Uterus (tissue), 4 donors: ENCODE results near the gene PROB1. TPM values are rescaled to one million over a fixed set of nuclear protein-coding genes. Genes with fewer than 3 reads are reported as not detected.
A peak's percentile ranks its signal among the peaks of the same experiment; 100 is the strongest.

Source experiments
- DNase-seq, 2 donors: peaks; one replicate each; pipeline ENCODE4 v3.0.0-alpha.2; 2019 to 2020
- H3K27ac ChIP-seq, 2 donors: fragments of 200-600 bp; sonication (generic); 1 replicate in 1 of 2; 2 replicates in 1 of 2; pipeline ENCODE4 v1.5.1; 2016 to 2018
- H3K27me3 ChIP-seq, 2 donors: fragments of 200-600 bp; sonication (generic); one replicate each; pipeline ENCODE4 v1.5.1; 2018 to 2019; ENCODE audit warnings: control low read depth in 1 of 2
- H3K36me3 ChIP-seq, 2 donors: fragments of 200-600 bp; sonication (generic); one replicate each; pipeline ENCODE4 v1.5.1; 2019; ENCODE audit warnings: control low read depth in 1 of 2
- H3K4me1 ChIP-seq, 2 donors: fragments of 200-600 bp; sonication (generic); one replicate each; pipeline ENCODE4 v1.5.1; 2018 to 2019; ENCODE audit warnings: control low read depth in 1 of 2
- H3K4me3 ChIP-seq, 2 donors: fragments of 200-600 bp; sonication (generic); 1 replicate in 1 of 2; 2 replicates in 1 of 2; pipeline ENCODE4 v1.5.1; 2018 to 2019; ENCODE audit warnings: mild to moderate bottlenecking in 1 of 2
- H3K9me3 ChIP-seq, 2 donors: fragments of 200-600 bp; sonication (generic); one replicate each; pipeline ENCODE4 v1.5.1; 2019; ENCODE audit warnings: control low read depth in 1 of 2
- POLR2A ChIP-seq, 2 donors: fragments of 450-650 bp; IDR thresholded peaks; one replicate each; pipeline ENCODE4 v1.6.1; 2016; ENCODE audit warnings: antibody characterized with exemption in 2 of 2, mild to moderate bottlenecking in 1 of 2, moderate library complexity in 1 of 2
- intact Hi-C: fragments of 100-400 bp; cut with DNase I; formaldehyde crosslinking; loops from one replicate; pipeline ENCODE4 v1.15.1; 2023; ENCODE audit warnings: low total_unique reads
- total RNA-seq, 4 donors: library from RNA; depleted of rRNA in 3 of 4; stranded (reverse); fragments of >200 nt in 3 of 4; gene quantifications; one replicate each; pipeline versions ENCODE4 v1.1.0 to v1.2.4, GENCODE V29; 2014 to 2023
- TF ChIP-seq, protein P1 (sequence below), 4 experiments: fragments of 200-600 bp in 2 of 4; fragments of 450-650 bp in 2 of 4; sonication (generic) in 2 of 4; IDR thresholded peaks; one replicate each; pipeline ENCODE4 v1.5.1; 2016 to 2019; ENCODE audit warnings: antibody characterized with exemption in 4 of 4, mild to moderate bottlenecking in 2 of 4, moderate library complexity in 1 of 4
- donor health status: DM: yes; HTN: yes; CAD: no.

PROB1 gene
- total RNA-seq, 4 donors from 2014 or later = 1.5 to 8.3 (median 1.7) TPM; not detected in 1

- H3K4me3 ChIP-seq = no peak overlapping the region
- H3K36me3 ChIP-seq = no peaks in the 10 kb centered on the region
- H3K27ac ChIP-seq = no peak overlapping the region
- peak; percentile 4 to 10 for DNase-seq
- TF ChIP-seq, protein P1, sequence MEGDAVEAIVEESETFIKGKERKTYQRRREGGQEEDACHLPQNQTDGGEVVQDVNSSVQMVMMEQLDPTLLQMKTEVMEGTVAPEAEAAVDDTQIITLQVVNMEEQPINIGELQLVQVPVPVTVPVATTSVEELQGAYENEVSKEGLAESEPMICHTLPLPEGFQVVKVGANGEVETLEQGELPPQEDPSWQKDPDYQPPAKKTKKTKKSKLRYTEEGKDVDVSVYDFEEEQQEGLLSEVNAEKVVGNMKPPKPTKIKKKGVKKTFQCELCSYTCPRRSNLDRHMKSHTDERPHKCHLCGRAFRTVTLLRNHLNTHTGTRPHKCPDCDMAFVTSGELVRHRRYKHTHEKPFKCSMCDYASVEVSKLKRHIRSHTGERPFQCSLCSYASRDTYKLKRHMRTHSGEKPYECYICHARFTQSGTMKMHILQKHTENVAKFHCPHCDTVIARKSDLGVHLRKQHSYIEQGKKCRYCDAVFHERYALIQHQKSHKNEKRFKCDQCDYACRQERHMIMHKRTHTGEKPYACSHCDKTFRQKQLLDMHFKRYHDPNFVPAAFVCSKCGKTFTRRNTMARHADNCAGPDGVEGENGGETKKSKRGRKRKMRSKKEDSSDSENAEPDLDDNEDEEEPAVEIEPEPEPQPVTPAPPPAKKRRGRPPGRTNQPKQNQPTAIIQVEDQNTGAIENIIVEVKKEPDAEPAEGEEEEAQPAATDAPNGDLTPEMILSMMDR (IDR thresholded peaks at IDR 0.05) = no peak
- no peak for TF ChIP-seq POLR2A (IDR thresholded peaks at IDR 0.05)
- H3K4me1 ChIP-seq = no peaks in the 10 kb centered on the region
- intact Hi-C loops = no loop called here
- no peaks in the 10 kb centered on the region for H3K9me3 ChIP-seq
- H3K27me3 ChIP-seq = no peaks in the 10 kb centered on the region
These were observed 17.7 kb downstream of the PROB1 start for GRCh38 chr5:139377226-139377625.

GRCh38 chr5:139376364-139376763 lies 18.5 kb downstream of the PROB1 start:
- no peaks in the 10 kb centered on the region for H3K9me3 ChIP-seq
- no peak overlapping the region for H3K27ac ChIP-seq
- DNase-seq = peak in 1 of 2 donors; percentile 7
- no peaks in the 10 kb centered on the region for H3K4me1 ChIP-seq
- no peaks in the 10 kb centered on the region for H3K27me3 ChIP-seq
- no peaks in the 10 kb centered on the region for H3K36me3 ChIP-seq
- TF ChIP-seq, protein P1 (IDR thresholded peaks at IDR 0.05) = no peak
- intact Hi-C loops = no loop called here
- no peak overlapping the region for H3K4me3 ChIP-seq

- H3K4me1 ChIP-seq = no peaks in the 10 kb centered on the region
- H3K9me3 ChIP-seq = no peaks in the 10 kb centered on the region
- no peaks in the 10 kb centered on the region for H3K27me3 ChIP-seq
- intact Hi-C loops = no loop called here
- H3K27ac ChIP-seq = no peak overlapping the region
- TF ChIP-seq POLR2A (IDR thresholded peaks at IDR 0.05) = no peak
- TF ChIP-seq, protein P1 (IDR thresholded peaks at IDR 0.05) = no peak
- no peaks in the 10 kb centered on the region for H3K36me3 ChIP-seq
- H3K4me3 ChIP-seq = no peak overlapping the region
- DNase-seq = peak in 1 of 2 donors; percentile 5
These were observed 20.0 kb downstream of the PROB1 start for GRCh38 chr5:139374909-139375308.

GRCh38 chr5:139371482-139372435 lies 23.1 kb downstream of the PROB1 start:
- intact Hi-C loops = no loop called here
- Histone ChIP-seq H3K9me3 (no peaks in the 10 kb centered on the region), H3K4me3 (no peak overlapping the region), H3K27ac (no peak overlapping the region), H3K4me1 (no peaks in the 10 kb centered on the region), H3K36me3 (no peaks in the 10 kb centered on the region), H3K27me3 (no peaks in the 10 kb centered on the region)
- DNase-seq = peak in 1 of 2 donors; percentile 10
- TF ChIP-seq, protein P1 (IDR thresholded peaks at IDR 0.05) = no peak
- TF ChIP-seq POLR2A (IDR thresholded peaks at IDR 0.05) = no peak

DNA sequence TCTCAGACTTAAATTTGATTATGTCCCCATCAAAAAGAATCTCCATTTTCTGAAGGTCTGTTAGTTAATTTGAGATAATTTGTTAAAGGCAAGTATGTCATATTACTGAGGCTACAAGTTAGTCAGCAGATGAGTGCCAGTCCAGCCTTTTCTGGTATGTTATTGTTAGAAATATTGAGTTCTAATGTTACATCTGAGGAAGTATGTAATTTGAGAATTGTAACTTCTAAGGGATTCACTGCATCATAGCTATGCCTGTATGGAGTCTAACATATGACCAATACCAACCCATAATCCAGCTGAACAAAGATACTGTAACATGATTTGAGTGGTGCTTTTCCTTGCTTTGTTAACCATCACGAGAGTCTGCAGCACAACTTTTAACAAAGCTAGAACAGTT lies 25.7 kb downstream of the PROB1 start:
- Histone ChIP-seq H3K4me1 (peaks cover 0 to 5% of the 10 kb centered on the region in 2 donors), H3K4me3 (no peak overlapping the region), H3K27me3 (no peaks in the 10 kb centered on the region), H3K36me3 (no peaks in the 10 kb centered on the region), H3K9me3 (no peaks in the 10 kb centered on the region), H3K27ac (no peak overlapping the region)
- intact Hi-C loops = no loop called here
- TF ChIP-seq, protein P1 (IDR thresholded peaks at IDR 0.05) = no peak
- no peak for TF ChIP-seq POLR2A (IDR thresholded peaks at IDR 0.05)
- DNase-seq = no peak
